ENCODE results near the gene TMEM151A.
"Not testable (repeated sequence)": the region's sequence is repeated elsewhere in the genome, so short reads cannot be mapped to it uniquely, and the experiment has no call there.

TMEM151A gene

GRCh38 chr11:66310803-66311440, 19.2 kb downstream of the TMEM151A start:
- not testable (repeated sequence) for DNase-seq

GRCh38 chr11:66311470-66311964, 19.8 kb downstream of the TMEM151A start:
- no peak for DNase-seq

GRCh38 chr11:66311965-66312548, 20.4 kb downstream of the TMEM151A start:
- peak; percentile 94 for DNase-seq

GRCh38 chr11:66312549-66313320, 21.0 kb downstream of the TMEM151A start:
- peak; percentile 99 for DNase-seq

- peak; percentile 90 for DNase-seq
Measured at GRCh38 chr11:66313321-66314185, 21.9 kb downstream of the TMEM151A start.

GRCh38 chr11:66314186-66314501, 22.4 kb downstream of the TMEM151A start:
- DNase-seq = no peak

GRCh38 chr11:66314561-66315497, 23.1 kb downstream of the TMEM151A start:
- no peak for DNase-seq

- no peak for DNase-seq
Measured at GRCh38 chr11:66315498-66315885, 23.8 kb downstream of the TMEM151A start.

- DNase-seq = no peak
Measured at GRCh38 chr11:66315921-66316811, 24.5 kb downstream of the TMEM151A start.

- DNase-seq = peak; percentile 87
Measured at GRCh38 chr11:66316849-66317251, 25.2 kb downstream of the TMEM151A start, which contains the start of gene CD248. Gene CD248, minus strand, starts transcription at chr11:66317044. Its CDS starts 17 bp downstream, at chr11:66317027.

GRCh38 chr11:66317322-66317722, 25.6 kb downstream of the TMEM151A start:
- peak; percentile 77 for DNase-seq

GRCh38 chr11:66317723-66318599, 26.3 kb downstream of the TMEM151A start:
- DNase-seq = peak; percentile 62

GRCh38 chr11:66318600-66318970, 26.9 kb downstream of the TMEM151A start:
- DNase-seq = no peak

GRCh38 chr11:66320289-66320688, 28.6 kb downstream of the TMEM151A start:
- DNase-seq = not testable (repeated sequence)

GRCh38 chr11:66320748-66321147, 29.1 kb downstream of the TMEM151A start:
- DNase-seq = not testable (repeated sequence)

GRCh38 chr11:66321606-66322005, 29.9 kb downstream of the TMEM151A start:
- DNase-seq = no peak

- DNase-seq = no peak
Measured at GRCh38 chr11:66322732-66323427, 31.2 kb downstream of the TMEM151A start.

GRCh38 chr11:66323684-66324083, 32.0 kb downstream of the TMEM151A start:
- DNase-seq = no peak

- no peak for DNase-seq
Measured at GRCh38 chr11:66324664-66325063, 33.0 kb downstream of the TMEM151A start.
